ENCODE results near the gene THOC2. TPM values are rescaled to one million over a fixed set of nuclear protein-coding genes. Genes with fewer than 3 reads are reported as not detected.
A peak's percentile ranks its signal among the peaks of the same experiment; 100 is the strongest.

Gene THOC2
- total and polyA plus RNA-seq, 9 of the 15 experiments (the other 6 are each of a cell fraction or from before 2014, with no cell fraction given) = 131 to 234 (median 192) TPM

DNA sequence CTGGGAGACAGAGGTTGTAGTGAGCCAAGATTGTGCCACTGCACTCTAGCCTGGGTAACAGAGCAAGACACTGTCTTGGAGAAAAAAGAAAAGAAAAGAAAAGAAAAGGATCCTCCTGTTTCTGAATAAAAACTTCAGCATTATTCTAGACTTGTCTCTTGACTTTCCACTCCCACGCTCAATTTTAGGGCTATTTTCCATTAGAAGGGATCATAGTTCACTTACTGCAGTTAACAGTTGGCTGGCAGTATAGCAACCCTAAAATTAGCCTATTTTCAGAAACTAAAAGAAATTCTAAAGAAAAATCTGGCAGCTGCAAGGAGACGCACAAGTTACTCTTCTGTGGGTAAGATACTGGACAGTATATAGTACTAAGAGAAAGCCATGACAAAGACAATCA, 28.1 kb downstream of the THOC2 start:
- Histone ChIP-seq H3K27me3 (ENCODE audit: control insufficient read depth in 2 of 2, insufficient read depth in 2 of 2, low read length in 2 of 2) (no peaks in the 10 kb centered on the region), H3K4me1 (replicated peaks in 1 of 2; ENCODE audit: control insufficient read depth in 2 of 2, insufficient read depth in 2 of 2, low read length in 2 of 2) (peaks cover 0 to 3% of the 10 kb centered on the region in 2 experiments; a peak in 3 of 5 replicates), H3K4me2 (ENCODE audit: insufficient read depth, low read length) (no peak overlapping the region), H3K27ac (ENCODE audit: extremely low read depth, low read depth, low read length) (no peak overlapping the region), H3K4me3 (no peak overlapping the region), H3K36me3 (ENCODE audit: control insufficient read depth, insufficient read depth, low read length) (peaks cover 45% of the 10 kb centered on the region; the same call in 1 of the 3 replicates), H3K9ac (ENCODE audit: insufficient read depth in 1 of 2, low read depth in 2 of 2, low read length in 2 of 2) (no peak overlapping the region), H3K79me2 (ENCODE audit: control insufficient read depth, insufficient read depth, low read length) (peaks cover 78% of the 10 kb centered on the region), H3K9me1 (ENCODE audit: control insufficient read depth, insufficient read depth, low read length) (no peaks in the 10 kb centered on the region), H3K9me3 (replicated peaks; ENCODE audit: control insufficient read depth, insufficient read depth, low read depth, low read length) (no peaks in the 10 kb centered on the region), H2AFZ (ENCODE audit: low read depth, low read length) (no peak overlapping the region), H4K20me1 (replicated peaks; ENCODE audit: control insufficient read depth, insufficient read depth, low read length) (no peaks in the 10 kb centered on the region; the same call in 1 of the 2 replicates)
- intact Hi-C loops (cut with micrococcal nuclease) = no loop called here
- TF ChIP-seq HDAC2 (IDR thresholded peaks at IDR 0.05) (no peak), ZNF644 (tag; IDR thresholded peaks at IDR 0.05; ENCODE audit: low read depth) (no peak), ZNF347 (CRISPR knock-in tag; IDR thresholded peaks at IDR 0.05; ENCODE audit: low read depth) (no peak), ZNF511 (CRISPR knock-in tag; IDR thresholded peaks at IDR 0.05) (no peak), ASH1L (IDR thresholded peaks at IDR 0.05; ENCODE audit: borderline replicate concordance, low read depth, partially characterized antibody) (no peak), RBM34 (IDR thresholded peaks at IDR 0.05; ENCODE audit: borderline replicate concordance, insufficient read depth, low read length) (no peak), BCOR (IDR thresholded peaks at IDR 0.05) (no peak), BRCA1 (IDR thresholded peaks at IDR 0.05) (no peak), BRCA1 (CRISPR knock-in tag; IDR thresholded peaks at IDR 0.05) (no peak), PHTF2 (CRISPR knock-in tag; IDR thresholded peaks at IDR 0.05) (no peak), ELF1 (tag; IDR thresholded peaks at IDR 0.05) (no peak)
- TF ChIP-seq, protein P1, sequence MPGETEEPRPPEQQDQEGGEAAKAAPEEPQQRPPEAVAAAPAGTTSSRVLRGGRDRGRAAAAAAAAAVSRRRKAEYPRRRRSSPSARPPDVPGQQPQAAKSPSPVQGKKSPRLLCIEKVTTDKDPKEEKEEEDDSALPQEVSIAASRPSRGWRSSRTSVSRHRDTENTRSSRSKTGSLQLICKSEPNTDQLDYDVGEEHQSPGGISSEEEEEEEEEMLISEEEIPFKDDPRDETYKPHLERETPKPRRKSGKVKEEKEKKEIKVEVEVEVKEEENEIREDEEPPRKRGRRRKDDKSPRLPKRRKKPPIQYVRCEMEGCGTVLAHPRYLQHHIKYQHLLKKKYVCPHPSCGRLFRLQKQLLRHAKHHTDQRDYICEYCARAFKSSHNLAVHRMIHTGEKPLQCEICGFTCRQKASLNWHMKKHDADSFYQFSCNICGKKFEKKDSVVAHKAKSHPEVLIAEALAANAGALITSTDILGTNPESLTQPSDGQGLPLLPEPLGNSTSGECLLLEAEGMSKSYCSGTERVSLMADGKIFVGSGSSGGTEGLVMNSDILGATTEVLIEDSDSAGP (CRISPR knock-in tag; IDR thresholded peaks at IDR 0.05) = no peak
- BruUV-seq (replicated peaks) = TSS peak; percentile 23
- ATAC-seq (peak; percentile 19; the same call in 2 of the 3 replicates), DNase-seq (ENCODE audit: extremely low read depth in 1 of 4, low spot score in 3 of 4) (no peak), FAIRE-seq (no peak)
- ChIA-PET CTCF (ENCODE audit: low intra/inter-chr PET ratio) (no interaction called here), POLR2A (no interaction called here)
- WGBS (ENCODE audit: insufficient coverage, low coverage, missing lambda C conversion rate) = 100% methylated on average over 1 of the region's 2 CpGs
- in situ Hi-C loops (cut with MboI) = no loop called here
